IMR-90 (cell line): ENCODE results near the gene CAMK2D.

Source experiments
- BHLHE40 ChIP-seq: fragments of 150-350 bp; IDR thresholded peaks from 2 replicates; pipeline ENCODE4 v1.6.1; 2016; ENCODE audit warnings: mild to moderate bottlenecking, low read depth, low read length
- CEBPB ChIP-seq: IDR thresholded peaks from 2 replicates; pipeline ENCODE4 v1.6.1; 2012; ENCODE audit warnings: low read depth, low read length, improper control_type of control experiment
- CHD1 ChIP-seq: IDR thresholded peaks from 2 replicates; pipeline ENCODE4 v1.6.1; 2012; ENCODE audit warnings: low read depth, low read length, improper control_type of control experiment
- CTCF ChIP-seq: conservative IDR thresholded peaks from 2 replicates; pipeline ENCODE4 v1.5.1; 2012; ENCODE audit warnings: mild to moderate bottlenecking, low read depth, low read length, improper control_type of control experiment
- POLR2A ChIP-seq: IDR thresholded peaks from 2 replicates; pipeline ENCODE4 v1.6.1; 2012; ENCODE audit warnings: mild to moderate bottlenecking, low read depth, low read length
- SMC3 ChIP-seq: fragments of 150-350 bp; IDR thresholded peaks from 2 replicates; pipeline ENCODE4 v1.6.1; 2016; ENCODE audit warnings: low read depth, mild to moderate bottlenecking, antibody characterized with exemption, low read length, moderate library complexity
- USF2 ChIP-seq: fragments of 150-350 bp; IDR thresholded peaks from 2 replicates; pipeline ENCODE4 v1.6.1; 2017; ENCODE audit warnings: mild to moderate bottlenecking, antibody characterized with exemption, low read length, low read depth

- no peak for TF ChIP-seq CHD1
- no peak for TF ChIP-seq CTCF
- TF ChIP-seq POLR2A: no peak
- no peak for TF ChIP-seq BHLHE40
- TF ChIP-seq USF2: no peak
- no peak for TF ChIP-seq CEBPB
- no peak for TF ChIP-seq SMC3
These were observed 1.4 kb upstream of the CAMK2D start for GRCh38 chr4:113763029-113763285.
